GM21447 (cell line): ENCODE results near the gene HGS.

ENCODE experiments used
- ATAC-seq: cut with Tn5 transposase; IDR thresholded peaks from one replicate; pipeline ENCODE4 v1.9.1; 2021; ENCODE audit not compliant: unreplicated experiment

HGS gene

GRCh38 chr17:81703747-81704654 lies 20.2 kb downstream of the HGS start:
- no peak for ATAC-seq

- ATAC-seq = no peak
Measured at GRCh38 chr17:81705518-81706231, 21.9 kb downstream of the HGS start.

- ATAC-seq = no peak
Measured at GRCh38 chr17:81706232-81706611, 22.4 kb downstream of the HGS start.

- ATAC-seq = no peak
Measured at GRCh38 chr17:81706757-81707624, 23.2 kb downstream of the HGS start.

- no peak for ATAC-seq
Measured at GRCh38 chr17:81707725-81708646, 24.2 kb downstream of the HGS start.

GRCh38 chr17:81708739-81709185 lies 25.0 kb downstream of the HGS start:
- no peak for ATAC-seq

- no peak for ATAC-seq
Measured at GRCh38 chr17:81710514-81711308, 26.9 kb downstream of the HGS start.

- peak; percentile 62 for ATAC-seq
Measured at GRCh38 chr17:81711814-81712467, 28.1 kb downstream of the HGS start, which contains the start of gene SLC25A10. Gene SLC25A10 (plus strand): TSS chr17:81712284. CDS start chr17:81712427, 143 bp downstream.

- ATAC-seq = peak; percentile 20
Measured at GRCh38 chr17:81712468-81713003, 28.7 kb downstream of the HGS start.

- no peak for ATAC-seq
Measured at GRCh38 chr17:81713004-81713555, 29.3 kb downstream of the HGS start.

- no peak for ATAC-seq
Measured at GRCh38 chr17:81713556-81714411, 30.0 kb downstream of the HGS start.

- no peak for ATAC-seq
Measured at GRCh38 chr17:81714412-81715106, 30.7 kb downstream of the HGS start.

- no peak for ATAC-seq
Measured at GRCh38 chr17:81715107-81715871, 31.5 kb downstream of the HGS start.

GRCh38 chr17:81715872-81716673 lies 32.3 kb downstream of the HGS start:
- no peak for ATAC-seq

- ATAC-seq = no peak
Measured at GRCh38 chr17:81716674-81716996, 32.8 kb downstream of the HGS start.
